Pancreas (tissue), 10 donors: ENCODE data around the gene SPOCK1. TPM values are rescaled to one million over a fixed set of nuclear protein-coding genes. Genes with fewer than 3 reads are reported as not detected.
A peak's percentile ranks its signal among the peaks of the same experiment; 100 is the strongest.

Experiments
- ATAC-seq, 4 donors: fragments of 200-7000 bp; cut with Tn5 transposase; one replicate each; pipeline versions ENCODE4 v1.8.0 to v1.9.1; 2020; ENCODE audit warnings: mild to moderate bottlenecking in 4 of 4, moderate library complexity in 4 of 4
- DNase-seq, 6 donors: peaks; one replicate each; pipeline ENCODE4 v3.0.0-alpha.2; 2020
- FAIRE-seq: peaks from 2 replicates; lab custom pipeline; 2012; peaks lifted over from hg19 to GRCh38; lab: Jason Lieb, UNC
- H3K27ac ChIP-seq, 4 donors: fragments of 200-600 bp; sonication (generic); 1 replicate in 3 of 4; 2 replicates in 1 of 4; pipeline versions ENCODE4 v1.5.0 to v1.8.0; 2020
- H3K27me3 ChIP-seq, 4 donors: fragments of 200-600 bp; one replicate each; pipeline ENCODE4 v1.8.0; 2021
- H3K36me3 ChIP-seq, 3 donors: fragments of 200-600 bp; sonication (generic) in 1 of 3; one replicate each; pipeline versions ENCODE4 v1.5.0 to v1.8.0; 2020 to 2021
- H3K4me1 ChIP-seq, 3 donors: fragments of 200-600 bp; one replicate each; pipeline ENCODE4 v1.8.0; 2021
- H3K4me3 ChIP-seq, 4 donors: fragments of 200-600 bp; sonication (generic) in 2 of 4; one replicate each; pipeline versions ENCODE4 v1.5.0 to v1.8.0; 2020 to 2021
- H3K9me3 ChIP-seq, 4 donors: fragments of 200-600 bp; one replicate each; pipeline ENCODE4 v1.8.0; 2021
- WGBS, 2 donors: extraction: QIAGEN DNeasy Blood & Tissue Kit; methylation state at CpG; one replicate each; pipeline ENCODE4 v1.1.7; 2013; 5-methylcytosine and 5-hydroxymethylcytosine counted together
- intact Hi-C, 3 donors: fragments of 100-400 bp; cut with DNase I; formaldehyde crosslinking; loops; one replicate each; pipeline versions ENCODE4 v1.11.1 to v1.14.2; 2022
- polyA plus RNA-seq, 2 donors: library from polyadenylated mRNA; stranded (reverse); fragments of 200-250 nt; gene quantifications; one replicate each; pipeline ENCODE4 v1.2.3, GENCODE V29; 2013
- total RNA-seq, 6 donors: library from RNA; stranded (reverse); fragmentation: NEBNext Ultra II Directional in 4 of 6; extraction: Animal tissue kit (Norgen Biotek cat#: 25700) in 4 of 6; gene quantifications; one replicate each; pipeline versions ENCODE4 v1.2.1 to v1.2.4, GENCODE V29; 2021 to 2023
- TF ChIP-seq, protein P1 (sequence below), 4 donors: fragments of 200-600 bp; sonication (generic) in 3 of 4; IDR thresholded peaks; one replicate each; pipeline versions ENCODE4 v1.5.0 to v1.8.0; 2021; ENCODE audit warnings: antibody characterized with exemption in 4 of 4
- donor health status: healthy with polysubstance abuse.
- donor health status: DM: no; HTN: no; CAD: no; lungs with moderate emphysema.
- donor health status: DM: no; HTN: no; CAD: no.
- donor health status: control.
- donor health status: control.
- donor health status: Bipolar disorder and iron deficiency.
- donor health status: DM: yes; HTN: yes; CAD: no.
- donor health status: DM: no; HTN: no; CAD: no.
- donor health status: DM: no; HTN: no; CAD: no.
- donor health status: DM: yes; HTN: yes; CAD: no.

The SPOCK1 gene
- total and polyA plus RNA-seq, 8 donors: 1.7 to 16.5 (median 5.3) TPM

DNA sequence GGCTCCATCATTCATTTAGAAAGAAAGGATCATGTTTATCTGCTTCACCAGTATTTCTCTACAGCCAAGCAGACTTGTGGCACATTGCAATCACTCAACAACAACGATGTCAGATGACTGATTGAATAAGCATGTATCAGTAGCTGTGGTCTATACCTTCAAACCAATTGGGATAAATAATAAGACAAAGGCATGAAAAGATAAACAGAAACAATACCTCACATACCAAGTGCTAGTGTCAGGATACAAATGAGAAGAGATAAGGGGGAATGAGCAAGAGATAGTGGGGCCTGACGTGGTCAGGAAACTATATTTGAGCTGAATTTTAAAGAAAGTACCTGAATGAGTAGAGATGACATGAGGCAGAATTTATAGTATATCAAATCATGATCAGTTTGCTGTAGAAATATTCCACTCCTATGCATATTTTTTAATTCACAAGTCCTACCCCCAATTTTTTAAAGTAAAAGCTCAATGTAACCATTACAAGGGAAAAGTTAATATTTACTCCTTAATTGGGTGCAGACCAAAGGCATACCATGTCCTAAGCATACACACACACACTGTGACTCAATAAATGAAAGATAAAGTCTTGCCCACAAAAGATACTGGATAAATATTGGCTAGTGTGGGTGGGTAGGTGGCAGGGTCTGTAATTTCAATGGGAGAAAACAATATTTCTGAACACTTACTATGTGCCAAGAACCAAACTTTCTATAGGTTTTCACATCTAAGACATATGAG is 284.5 kb downstream of the SPOCK1 start:
- ATAC-seq: peak; percentile 73 to 82 (median 78)

DNA sequence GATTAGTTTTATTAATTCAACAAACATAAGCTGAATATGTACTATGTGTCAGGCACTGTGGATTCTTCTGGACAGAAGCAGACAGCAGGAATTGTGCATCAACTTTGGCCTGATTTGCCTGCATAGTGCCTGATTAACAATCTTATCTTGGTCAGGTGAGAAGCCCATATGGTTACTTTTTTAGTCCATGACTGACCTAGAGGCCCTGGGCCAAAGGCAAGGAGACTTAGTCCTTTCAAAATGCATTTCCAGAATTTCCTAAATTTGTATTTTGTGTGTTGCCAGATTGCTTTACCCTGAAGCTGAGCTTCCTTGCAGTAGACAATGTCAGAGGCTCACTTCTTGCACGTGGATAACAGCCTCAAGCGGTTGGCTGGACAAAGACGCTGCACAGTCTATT is 286.7 kb downstream of the SPOCK1 start:
- Histone ChIP-seq H3K4me1 (peaks cover 17 to 54% (median 44%) of the 10 kb centered on the region in 3 donors), H3K4me3 (no peak overlapping the region), H3K27ac (no peak overlapping the region), H3K27me3 (no peaks in the 10 kb centered on the region), H3K9me3 (no peaks in the 10 kb centered on the region), H3K36me3 (no peaks in the 10 kb centered on the region)
- DNase-seq: no peak
- no peak for ATAC-seq
- TF ChIP-seq, protein P1, sequence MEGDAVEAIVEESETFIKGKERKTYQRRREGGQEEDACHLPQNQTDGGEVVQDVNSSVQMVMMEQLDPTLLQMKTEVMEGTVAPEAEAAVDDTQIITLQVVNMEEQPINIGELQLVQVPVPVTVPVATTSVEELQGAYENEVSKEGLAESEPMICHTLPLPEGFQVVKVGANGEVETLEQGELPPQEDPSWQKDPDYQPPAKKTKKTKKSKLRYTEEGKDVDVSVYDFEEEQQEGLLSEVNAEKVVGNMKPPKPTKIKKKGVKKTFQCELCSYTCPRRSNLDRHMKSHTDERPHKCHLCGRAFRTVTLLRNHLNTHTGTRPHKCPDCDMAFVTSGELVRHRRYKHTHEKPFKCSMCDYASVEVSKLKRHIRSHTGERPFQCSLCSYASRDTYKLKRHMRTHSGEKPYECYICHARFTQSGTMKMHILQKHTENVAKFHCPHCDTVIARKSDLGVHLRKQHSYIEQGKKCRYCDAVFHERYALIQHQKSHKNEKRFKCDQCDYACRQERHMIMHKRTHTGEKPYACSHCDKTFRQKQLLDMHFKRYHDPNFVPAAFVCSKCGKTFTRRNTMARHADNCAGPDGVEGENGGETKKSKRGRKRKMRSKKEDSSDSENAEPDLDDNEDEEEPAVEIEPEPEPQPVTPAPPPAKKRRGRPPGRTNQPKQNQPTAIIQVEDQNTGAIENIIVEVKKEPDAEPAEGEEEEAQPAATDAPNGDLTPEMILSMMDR (IDR thresholded peaks at IDR 0.05): no peak
- intact Hi-C loops: no loop called here
- FAIRE-seq: no peak
- WGBS, 2 donors: 82 to 84% methylated on average over 3 of the region's 3 CpGs

More for the DNA sequence above, 284.5 kb downstream of the SPOCK1 start:
- H3K36me3 ChIP-seq: no peaks in the 10 kb centered on the region
- WGBS, 2 donors: 17 to 27% methylated on average over 2 of the region's 2 CpGs
- H3K27me3 ChIP-seq: no peaks in the 10 kb centered on the region
- no peak overlapping the region for H3K4me3 ChIP-seq
- intact Hi-C loops: no loop called here
- DNase-seq: no peak
- H3K27ac ChIP-seq: peak overlapping the region in 2 of 4 donors; percentile 23 to 53
- no peaks in the 10 kb centered on the region for H3K9me3 ChIP-seq
- TF ChIP-seq, protein P1 (IDR thresholded peaks at IDR 0.05): no peak
- H3K4me1 ChIP-seq: peaks cover 28 to 72% (median 65%) of the 10 kb centered on the region in 3 donors
- no peak for FAIRE-seq

DNA sequence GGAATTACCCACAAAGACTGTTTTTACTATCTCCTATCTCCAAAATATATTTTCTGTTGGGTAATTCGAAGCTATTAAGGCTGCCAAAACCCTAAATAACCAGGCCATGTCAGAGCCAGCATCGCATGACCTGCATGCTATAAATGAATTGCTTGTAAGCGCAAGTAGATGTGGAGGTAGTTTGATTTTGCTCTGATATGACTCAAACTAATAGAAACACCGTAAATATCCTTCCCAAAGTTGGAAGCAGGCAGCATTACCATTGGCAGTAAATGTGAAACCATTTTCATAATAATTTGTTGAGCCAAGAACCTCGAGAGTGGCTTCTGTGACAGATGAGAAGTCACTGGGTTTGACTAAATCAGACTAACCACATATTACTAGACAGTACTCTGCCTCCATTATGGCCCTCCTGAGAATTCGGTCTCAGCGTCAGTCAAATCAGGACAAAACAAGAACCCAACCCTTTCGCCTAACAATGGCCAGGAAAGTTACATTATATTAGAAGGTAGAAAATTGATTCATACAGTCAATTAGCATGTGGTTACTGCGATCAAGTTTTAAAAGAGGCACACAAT is 289.8 kb downstream of the SPOCK1 start:
- DNase-seq: no peak
- H3K27me3 ChIP-seq: no peaks in the 10 kb centered on the region
- no peak overlapping the region for H3K4me3 ChIP-seq
- peaks cover 32 to 45% (median 38%) of the 10 kb centered on the region in 3 donors for H3K4me1 ChIP-seq
- intact Hi-C loops: no loop called here
- TF ChIP-seq, protein P1 (IDR thresholded peaks at IDR 0.05): no peak
- no peaks in the 10 kb centered on the region for H3K36me3 ChIP-seq
- no peak for ATAC-seq
- no peak for FAIRE-seq
- WGBS, 2 donors: 91 to 92% methylated on average over 9 of the region's 9 CpGs
- no peak overlapping the region for H3K27ac ChIP-seq
- H3K9me3 ChIP-seq: no peaks in the 10 kb centered on the region

DNA sequence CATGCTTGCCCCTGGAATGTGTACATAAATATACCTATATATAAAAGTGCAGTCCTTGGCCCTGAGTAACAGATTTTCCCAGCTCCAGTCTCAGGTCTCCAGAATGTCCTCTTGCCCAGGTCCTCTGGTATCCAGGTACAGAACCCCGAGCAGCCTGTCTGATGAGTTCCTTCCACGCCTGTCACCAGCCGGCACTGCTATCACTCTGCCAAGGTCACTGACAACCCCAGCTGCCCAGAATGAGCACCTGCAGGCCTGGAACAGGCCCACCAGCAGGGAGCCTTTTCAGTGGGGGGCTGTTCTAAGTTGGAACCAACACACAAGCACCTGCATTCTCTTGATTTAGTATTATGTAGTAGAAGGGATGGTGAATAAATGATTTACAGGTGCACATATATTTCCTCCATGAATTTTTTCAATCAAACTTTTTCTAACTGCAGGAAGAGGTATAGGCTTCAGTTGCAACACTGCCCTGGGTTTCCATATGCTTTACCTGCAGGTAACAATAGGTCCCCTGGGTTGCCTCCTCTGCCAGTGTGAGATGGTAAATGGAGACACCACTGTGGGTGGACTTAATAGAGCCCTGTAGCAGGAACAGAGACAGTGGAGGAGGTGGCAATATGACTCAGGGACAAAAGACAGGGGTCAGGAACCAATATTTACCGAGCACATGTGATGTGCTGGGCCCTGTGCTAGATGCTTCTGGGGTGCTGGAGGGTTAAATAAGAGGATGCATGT is 291.9 kb downstream of the SPOCK1 start:
- TF ChIP-seq, protein P1 (IDR thresholded peaks at IDR 0.05): no peak
- no peak overlapping the region for H3K4me3 ChIP-seq
- H3K27me3 ChIP-seq: no peaks in the 10 kb centered on the region
- intact Hi-C loops: no loop called here
- ATAC-seq (peak; percentile 76 to 89 (median 81)), FAIRE-seq (no peak), DNase-seq (peak in 5 of 6 donors; percentile 38 to 70 (median 54))
- WGBS, 2 donors: 31 to 39% methylated on average over 4 of the region's 4 CpGs
- peaks cover 19 to 27% (median 20%) of the 10 kb centered on the region in 3 donors for H3K4me1 ChIP-seq
- H3K27ac ChIP-seq: no peak overlapping the region
- no peaks in the 10 kb centered on the region for H3K9me3 ChIP-seq
- no peaks in the 10 kb centered on the region for H3K36me3 ChIP-seq
